Measurements from ENCODE around the gene USP10.

Gene USP10

DNA sequence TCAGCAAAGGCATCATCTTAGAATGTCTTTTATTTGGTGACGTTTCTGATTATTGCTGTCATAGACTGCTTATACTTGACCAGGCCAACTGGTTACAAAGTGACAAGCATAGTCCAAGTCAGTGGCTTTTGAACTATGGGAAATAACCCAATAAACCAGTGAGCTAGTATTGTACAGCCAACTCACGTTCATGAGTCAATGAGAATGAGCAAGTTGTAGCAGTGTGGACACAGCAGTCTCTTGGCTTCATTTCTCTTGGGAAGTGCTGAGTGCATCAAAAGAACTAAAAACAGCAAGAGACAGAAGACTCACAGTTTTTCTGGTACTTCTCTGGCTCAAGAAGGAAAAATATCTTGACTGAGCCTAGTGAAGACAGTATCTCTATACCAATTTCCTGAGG lies 83.0 kb downstream of the USP10 start:
- Histone ChIP-seq H2AFZ (ENCODE audit: insufficient read depth, low read length, poor library complexity) (no peak overlapping the region), H3K36me3 (ENCODE audit: control insufficient read depth in 1 of 2, insufficient read depth in 2 of 2, low read length in 2 of 2) (peaks cover 12 to 16% of the 10 kb centered on the region in 2 experiments), H4K12ac (ENCODE audit: low read depth, low read length) (no peak overlapping the region), H3K4ac (ENCODE audit: low read depth, low read length) (no peak overlapping the region), H3K9ac (ENCODE audit: low read length) (no peak overlapping the region), H3K23ac (ENCODE audit: low read length) (no peak overlapping the region), H3K4me2 (ENCODE audit: low read length) (no peak overlapping the region), H3K4me3 (ENCODE audit: low read depth, low read length) (no peak overlapping the region), H4K91ac (ENCODE audit: low read depth, low read length) (no peak overlapping the region), H3K4me1 (ENCODE audit: control insufficient read depth in 1 of 2, insufficient read depth in 2 of 2, low read length in 2 of 2) (no peaks in the 10 kb centered on the region), H2AK5ac (ENCODE audit: low read length) (no peak overlapping the region), H3K27me3 (ENCODE audit: insufficient read depth, low read length) (no peaks in the 10 kb centered on the region), H4K8ac (ENCODE audit: low read depth, low read length) (no peak overlapping the region), H2BK120ac (ENCODE audit: insufficient read depth, low read length, poor library complexity) (no peak overlapping the region), H3K9me3 (ENCODE audit: insufficient read depth, low read depth, low read length) (peaks cover 4% of the 10 kb centered on the region), H3K79me2 (ENCODE audit: control insufficient read depth, insufficient read depth, low read length, poor library complexity) (no peaks in the 10 kb centered on the region), H3K79me1 (ENCODE audit: low read length) (no peaks in the 10 kb centered on the region), H2BK12ac (ENCODE audit: low read length) (no peak overlapping the region), H2BK5ac (ENCODE audit: low read depth, low read length, poor library complexity) (no peak overlapping the region), H3K14ac (ENCODE audit: low read length) (no peak overlapping the region), H3K27ac (ENCODE audit: low read depth, low read length) (no peak overlapping the region), H3K18ac (ENCODE audit: low read length) (no peak overlapping the region)
- no peak for DNase-seq
- no CpG with 5 or more reads among the region's 2 CpGs for WGBS (ENCODE audit: extremely low coverage, insufficient coverage, insufficient read length)

DNA sequence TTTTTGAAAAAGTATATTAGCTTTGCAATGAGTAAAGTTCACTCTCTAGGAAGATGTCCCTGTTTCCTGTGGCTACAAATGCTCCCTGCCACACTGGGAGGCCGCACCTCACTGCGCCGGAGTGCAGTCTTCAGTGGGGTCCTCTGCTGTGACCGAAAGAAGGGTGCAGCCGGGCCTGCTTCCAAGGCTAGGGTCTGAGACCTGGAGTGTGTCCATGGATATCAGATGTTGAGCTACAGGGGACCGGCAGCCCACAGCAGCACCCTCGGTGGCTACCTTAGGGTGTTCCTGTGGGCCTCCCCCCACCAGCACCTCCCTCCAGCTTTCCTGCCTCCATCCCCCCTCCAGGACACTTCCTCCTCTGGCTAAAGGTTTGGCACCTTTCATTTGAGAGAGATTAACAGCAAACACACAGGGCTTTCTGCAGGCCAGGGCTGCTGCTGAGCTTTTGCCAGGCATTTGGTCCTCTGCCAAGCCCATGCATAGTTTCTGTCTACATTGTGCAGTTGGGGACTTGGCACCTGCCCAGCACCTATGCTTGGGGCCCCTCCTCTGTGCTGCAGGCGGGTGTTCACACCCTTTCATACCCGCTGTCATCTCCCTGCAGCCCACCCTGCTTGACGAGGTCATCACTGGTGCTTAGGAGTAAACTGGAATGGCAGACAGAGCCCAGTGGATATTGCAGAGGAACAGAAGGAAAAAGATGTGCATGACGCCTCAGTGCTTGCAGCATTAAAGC lies 86.2 kb downstream of the USP10 start:
- peak overlapping the region; percentile 10 for H3K4me3 ChIP-seq (ENCODE audit: low read depth, low read length)
- no peak overlapping the region for H3K23ac ChIP-seq (ENCODE audit: low read length)
- H3K27ac ChIP-seq (ENCODE audit: low read depth, low read length) = no peak overlapping the region
- no peaks in the 10 kb centered on the region for H3K27me3 ChIP-seq (ENCODE audit: insufficient read depth, low read length)
- no peak overlapping the region for H4K8ac ChIP-seq (ENCODE audit: low read depth, low read length)
- no peak overlapping the region for H2BK5ac ChIP-seq (ENCODE audit: low read depth, low read length, poor library complexity)
- no peak overlapping the region for H3K4ac ChIP-seq (ENCODE audit: low read depth, low read length)
- H2BK120ac ChIP-seq (ENCODE audit: insufficient read depth, low read length, poor library complexity) = no peak overlapping the region
- H2BK12ac ChIP-seq (ENCODE audit: low read length) = no peak overlapping the region
- H4K12ac ChIP-seq (ENCODE audit: low read depth, low read length) = no peak overlapping the region
- H3K79me1 ChIP-seq (ENCODE audit: low read length) = no peaks in the 10 kb centered on the region
- H3K79me2 ChIP-seq (ENCODE audit: control insufficient read depth, insufficient read depth, low read length, poor library complexity) = no peaks in the 10 kb centered on the region
- H2AK5ac ChIP-seq (ENCODE audit: low read length) = no peak overlapping the region
- no CpG with 5 or more reads among the region's 11 CpGs for WGBS (ENCODE audit: extremely low coverage, insufficient coverage, insufficient read length)
- no peak overlapping the region for H3K18ac ChIP-seq (ENCODE audit: low read length)
- H3K9ac ChIP-seq (ENCODE audit: low read length) = no peak overlapping the region
- peaks cover 2% of the 10 kb centered on the region in 2 experiments for H3K36me3 ChIP-seq (ENCODE audit: control insufficient read depth in 1 of 2, insufficient read depth in 2 of 2, low read length in 2 of 2)
- H2AFZ ChIP-seq (ENCODE audit: insufficient read depth, low read length, poor library complexity) = no peak overlapping the region
- H4K91ac ChIP-seq (ENCODE audit: low read depth, low read length) = no peak overlapping the region
- no peak overlapping the region for H3K4me2 ChIP-seq (ENCODE audit: low read length)
- DNase-seq = no peak
- H3K4me1 ChIP-seq (ENCODE audit: control insufficient read depth in 1 of 2, insufficient read depth in 2 of 2, low read length in 2 of 2) = no peaks in the 10 kb centered on the region
- no peaks in the 10 kb centered on the region for H3K9me3 ChIP-seq (ENCODE audit: insufficient read depth, low read depth, low read length)
- no peak overlapping the region for H3K14ac ChIP-seq (ENCODE audit: low read length)

- Histone ChIP-seq H3K4me1 (ENCODE audit: control insufficient read depth in 1 of 2, insufficient read depth in 2 of 2, low read length in 2 of 2) (no peaks in the 10 kb centered on the region), H3K4me2 (ENCODE audit: low read length) (no peak overlapping the region), H4K8ac (ENCODE audit: low read depth, low read length) (no peak overlapping the region), H3K4me3 (ENCODE audit: low read depth, low read length) (no peak overlapping the region), H3K9me3 (ENCODE audit: insufficient read depth, low read depth, low read length) (no peaks in the 10 kb centered on the region), H3K14ac (ENCODE audit: low read length) (no peak overlapping the region), H2AK5ac (ENCODE audit: low read length) (no peak overlapping the region), H3K27ac (ENCODE audit: low read depth, low read length) (no peak overlapping the region), H3K4ac (ENCODE audit: low read depth, low read length) (no peak overlapping the region), H3K9ac (ENCODE audit: low read length) (no peak overlapping the region), H3K27me3 (ENCODE audit: insufficient read depth, low read length) (no peaks in the 10 kb centered on the region), H2BK12ac (ENCODE audit: low read length) (no peak overlapping the region), H3K36me3 (ENCODE audit: control insufficient read depth in 1 of 2, insufficient read depth in 2 of 2, low read length in 2 of 2) (peaks cover 0 to 2% of the 10 kb centered on the region in 2 experiments), H4K91ac (ENCODE audit: low read depth, low read length) (no peak overlapping the region), H3K23ac (ENCODE audit: low read length) (no peak overlapping the region), H2AFZ (ENCODE audit: insufficient read depth, low read length, poor library complexity) (no peak overlapping the region), H3K18ac (ENCODE audit: low read length) (no peak overlapping the region), H4K12ac (ENCODE audit: low read depth, low read length) (no peak overlapping the region), H2BK120ac (ENCODE audit: insufficient read depth, low read length, poor library complexity) (no peak overlapping the region), H3K79me1 (ENCODE audit: low read length) (no peaks in the 10 kb centered on the region), H2BK5ac (ENCODE audit: low read depth, low read length, poor library complexity) (no peak overlapping the region), H3K79me2 (ENCODE audit: control insufficient read depth, insufficient read depth, low read length, poor library complexity) (no peaks in the 10 kb centered on the region)
- DNase-seq = no peak
- no CpG with 5 or more reads among the region's 13 CpGs for WGBS (ENCODE audit: extremely low coverage, insufficient coverage, insufficient read length)
These were observed 86.9 kb downstream of the USP10 start for GRCh38 chr16:84786605-84787262.

GRCh38 chr16:84787263-84787622 lies 87.4 kb downstream of the USP10 start:
- no peaks in the 10 kb centered on the region for H3K79me2 ChIP-seq (ENCODE audit: control insufficient read depth, insufficient read depth, low read length, poor library complexity)
- H2AFZ ChIP-seq (ENCODE audit: insufficient read depth, low read length, poor library complexity) = no peak overlapping the region
- H3K18ac ChIP-seq (ENCODE audit: low read length) = no peak overlapping the region
- H3K9ac ChIP-seq (ENCODE audit: low read length) = no peak overlapping the region
- H3K79me1 ChIP-seq (ENCODE audit: low read length) = no peaks in the 10 kb centered on the region
- H3K14ac ChIP-seq (ENCODE audit: low read length) = no peak overlapping the region
- no peak overlapping the region for H2AK5ac ChIP-seq (ENCODE audit: low read length)
- no peak overlapping the region for H3K4ac ChIP-seq (ENCODE audit: low read depth, low read length)
- H3K36me3 ChIP-seq (ENCODE audit: control insufficient read depth in 1 of 2, insufficient read depth in 2 of 2, low read length in 2 of 2) = peaks cover 0 to 2% of the 10 kb centered on the region in 2 experiments
- H3K27me3 ChIP-seq (ENCODE audit: insufficient read depth, low read length) = no peaks in the 10 kb centered on the region
- H3K9me3 ChIP-seq (ENCODE audit: insufficient read depth, low read depth, low read length) = no peaks in the 10 kb centered on the region
- H3K4me1 ChIP-seq (ENCODE audit: control insufficient read depth in 1 of 2, insufficient read depth in 2 of 2, low read length in 2 of 2) = no peaks in the 10 kb centered on the region
- H2BK12ac ChIP-seq (ENCODE audit: low read length) = no peak overlapping the region
- WGBS (ENCODE audit: extremely low coverage, insufficient coverage, insufficient read length) = no CpG with 5 or more reads among the region's 5 CpGs
- no peak overlapping the region for H4K8ac ChIP-seq (ENCODE audit: low read depth, low read length)
- no peak overlapping the region for H4K91ac ChIP-seq (ENCODE audit: low read depth, low read length)
- no peak overlapping the region for H3K4me3 ChIP-seq (ENCODE audit: low read depth, low read length)
- DNase-seq = no peak
- H3K27ac ChIP-seq (ENCODE audit: low read depth, low read length) = no peak overlapping the region
- H2BK120ac ChIP-seq (ENCODE audit: insufficient read depth, low read length, poor library complexity) = no peak overlapping the region
- H3K4me2 ChIP-seq (ENCODE audit: low read length) = no peak overlapping the region
- H2BK5ac ChIP-seq (ENCODE audit: low read depth, low read length, poor library complexity) = no peak overlapping the region
- H3K23ac ChIP-seq (ENCODE audit: low read length) = no peak overlapping the region
- H4K12ac ChIP-seq (ENCODE audit: low read depth, low read length) = no peak overlapping the region

All from trophoblast cell (in vitro differentiated cells and primary cell).